Astrocyte of the cerebellum (primary cell): ENCODE measurements around the gene STRN3.
"Not testable (repeated sequence)": the region's sequence is repeated elsewhere in the genome, so short reads cannot be mapped to it uniquely, and the experiment has no call there.

Source experiments
- DNase-seq: peaks from one replicate; pipeline ENCODE4 v3.0.0-alpha.2; 2011; ENCODE audit warnings: low read depth
- H3K4me3 ChIP-seq: 2 replicates; pipeline ENCODE4 v1.5.1; 2011; ENCODE audit warnings: mild to moderate bottlenecking, low read depth, low read length, moderate library complexity
- CTCF ChIP-seq: IDR thresholded peaks from 2 replicates; pipeline ENCODE4 v1.5.1; 2012; ENCODE audit warnings: low read length, low read depth, moderate library complexity, mild to moderate bottlenecking; ENCODE audit errors: missing control alignments
- in situ Hi-C: cut with HindIII; loops from 2 replicates; pipeline ENCODE4 v1.10.0; 2017; ENCODE audit warnings: low sequenced_read_pairs

STRN3 gene, protein sequence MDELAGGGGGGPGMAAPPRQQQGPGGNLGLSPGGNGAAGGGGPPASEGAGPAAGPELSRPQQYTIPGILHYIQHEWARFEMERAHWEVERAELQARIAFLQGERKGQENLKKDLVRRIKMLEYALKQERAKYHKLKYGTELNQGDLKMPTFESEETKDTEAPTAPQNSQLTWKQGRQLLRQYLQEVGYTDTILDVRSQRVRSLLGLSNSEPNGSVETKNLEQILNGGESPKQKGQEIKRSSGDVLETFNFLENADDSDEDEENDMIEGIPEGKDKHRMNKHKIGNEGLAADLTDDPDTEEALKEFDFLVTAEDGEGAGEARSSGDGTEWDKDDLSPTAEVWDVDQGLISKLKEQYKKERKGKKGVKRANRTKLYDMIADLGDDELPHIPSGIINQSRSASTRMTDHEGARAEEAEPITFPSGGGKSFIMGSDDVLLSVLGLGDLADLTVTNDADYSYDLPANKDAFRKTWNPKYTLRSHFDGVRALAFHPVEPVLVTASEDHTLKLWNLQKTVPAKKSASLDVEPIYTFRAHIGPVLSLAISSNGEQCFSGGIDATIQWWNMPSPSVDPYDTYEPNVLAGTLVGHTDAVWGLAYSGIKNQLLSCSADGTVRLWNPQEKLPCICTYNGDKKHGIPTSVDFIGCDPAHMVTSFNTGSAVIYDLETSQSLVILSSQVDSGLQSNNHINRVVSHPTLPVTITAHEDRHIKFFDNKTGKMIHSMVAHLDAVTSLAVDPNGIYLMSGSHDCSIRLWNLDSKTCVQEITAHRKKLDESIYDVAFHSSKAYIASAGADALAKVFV

DNA sequence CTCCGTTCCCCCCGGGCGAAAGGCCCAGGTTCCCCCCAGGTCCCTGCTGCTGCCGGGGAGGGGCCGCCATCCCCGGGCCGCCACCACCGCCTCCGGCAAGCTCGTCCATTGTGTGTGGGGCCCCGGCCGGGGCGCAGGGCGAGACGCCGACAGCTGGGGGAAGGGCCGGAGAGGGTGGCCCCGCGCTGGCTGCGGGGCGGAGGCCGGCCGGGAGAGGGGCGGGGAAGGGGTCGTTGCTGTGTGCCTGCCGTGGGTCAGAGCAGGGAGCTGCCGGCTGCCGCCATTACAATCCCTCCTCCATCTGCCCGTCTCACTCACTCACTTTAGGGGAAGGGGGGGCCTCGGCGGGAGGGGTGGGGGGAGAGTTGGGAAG is at the start of gene STRN3:
Gene STRN3 (minus strand): TSS at position 303 of the 373 bp plus-strand sequence. CDS start 194 bp downstream, at position 109.
- DNase-seq, result no peak
- H3K4me3 ChIP-seq, result peak within 1 kb of the TSS; percentile 85
- no peak for TF ChIP-seq CTCF
- in situ Hi-C loops, result no loop called here

DNA sequence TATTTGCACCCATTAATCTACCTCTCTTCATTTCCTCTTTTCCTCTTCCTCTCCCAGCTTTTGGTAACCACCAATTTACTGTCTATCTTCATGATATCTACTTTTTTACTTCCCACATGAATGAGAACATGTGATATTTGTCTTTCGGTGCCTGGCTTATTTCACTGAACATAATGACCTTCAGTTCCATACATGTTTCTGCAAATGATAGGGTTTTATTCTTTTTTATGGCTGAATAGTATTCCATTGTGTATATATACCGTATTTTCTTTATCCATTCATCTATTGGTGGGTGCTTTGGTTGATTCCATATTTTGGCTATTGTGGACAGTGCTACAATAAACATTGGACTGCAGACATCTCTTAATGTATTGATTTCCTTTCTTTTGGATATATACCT is 49.0 kb upstream of the STRN3 start:
- in situ Hi-C loops, result no loop called here
- DNase-seq, result no peak
- no peak for TF ChIP-seq CTCF
- no peak overlapping the region for H3K4me3 ChIP-seq

DNA sequence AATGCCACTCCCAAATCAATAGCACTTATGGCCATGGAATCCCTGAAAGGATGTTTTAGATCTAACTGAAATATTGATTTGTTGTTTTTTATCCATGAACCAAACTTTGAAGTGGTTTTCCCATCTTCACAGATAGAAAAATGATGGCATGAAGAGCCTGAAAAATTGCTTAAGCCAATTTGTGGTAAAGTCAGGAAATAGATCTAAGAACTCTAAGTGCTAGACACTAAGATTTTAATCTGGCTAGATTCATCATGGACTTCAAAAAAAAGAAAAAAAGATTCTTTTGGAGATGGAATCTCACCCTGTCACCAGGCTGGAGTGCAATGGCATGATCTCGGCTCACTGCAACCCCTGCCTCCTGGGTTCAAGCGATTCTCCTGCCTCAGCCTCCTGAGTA is 45.0 kb upstream of the STRN3 start:
- TF ChIP-seq CTCF, result no peak
- DNase-seq, result no peak
- in situ Hi-C loops, result no loop called here
- no peak overlapping the region for H3K4me3 ChIP-seq

DNA sequence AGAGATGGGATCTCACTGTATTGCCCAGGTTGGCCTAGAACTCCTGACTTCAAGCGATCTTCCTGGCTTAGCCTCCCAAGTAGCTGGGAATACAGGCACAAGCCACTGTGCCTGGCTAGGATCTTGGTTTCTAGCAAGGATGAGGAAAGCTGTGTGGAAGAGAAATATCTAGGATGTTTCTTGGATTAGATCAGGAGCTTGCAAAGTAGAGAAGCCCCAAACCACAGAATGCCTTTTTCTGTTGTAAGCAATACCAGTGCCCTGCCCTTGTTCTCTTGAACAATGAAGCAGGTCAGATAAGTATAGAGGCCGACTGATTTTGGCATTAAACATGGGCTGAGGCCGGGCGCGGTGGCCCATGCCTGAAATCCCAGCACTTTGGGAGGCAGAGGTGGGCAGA is 44.3 kb upstream of the STRN3 start:
- TF ChIP-seq CTCF, result no peak
- in situ Hi-C loops, result no loop called here
- no peak overlapping the region for H3K4me3 ChIP-seq
- peak; percentile 94 for DNase-seq

- no peak for TF ChIP-seq CTCF
- DNase-seq, result no peak
- H3K4me3 ChIP-seq, result no peak overlapping the region
- in situ Hi-C loops, result no loop called here
These were observed 43.2 kb upstream of the STRN3 start for GRCh38 chr14:31069343-31069742.

DNA sequence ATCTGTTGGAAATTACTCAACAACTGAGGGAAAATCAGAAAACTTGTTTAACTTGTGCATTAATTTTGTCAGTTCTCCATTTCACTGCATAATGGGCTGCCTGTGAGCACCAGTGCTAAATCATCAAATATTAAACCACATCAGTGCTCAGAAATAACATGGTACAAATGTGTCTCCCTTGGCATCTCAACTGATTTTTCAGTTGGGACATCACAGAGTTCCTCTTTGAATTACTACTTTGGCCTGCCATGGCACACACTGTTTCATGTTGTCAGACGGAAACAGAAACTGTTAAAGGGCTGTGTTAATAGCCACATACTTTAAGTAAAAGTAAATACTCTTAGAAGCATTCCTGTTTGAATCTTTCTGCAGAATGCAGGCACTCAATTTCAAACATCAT is 42.1 kb upstream of the STRN3 start:
- TF ChIP-seq CTCF, result no peak
- in situ Hi-C loops, result no loop called here
- no peak overlapping the region for H3K4me3 ChIP-seq
- no peak for DNase-seq

- DNase-seq, in situ Hi-C loops, H3K4me3 ChIP-seq: not testable (repeated sequence)
These were observed 36.7 kb upstream of the STRN3 start for GRCh38 chr14:31062908-31063307.
